Ectodermal cell (in vitro differentiated cells): ENCODE measurements around the gene STIL. TPM values are rescaled to one million over a fixed set of nuclear protein-coding genes. Genes with fewer than 3 reads are reported as not detected.
"Not testable (repeated sequence)": the region's sequence is repeated elsewhere in the genome, so short reads cannot be mapped to it uniquely, and the experiment has no call there.

Source experiments
- H3K27ac ChIP-seq: 2 replicates; pipeline ENCODE4 v1.7.0; 2013; ENCODE audit warnings: mild to moderate bottlenecking, low read depth, low read length; ENCODE audit not compliant: insufficient read depth, poor library complexity, severe bottlenecking
- H3K27me3 ChIP-seq: 2 replicates; pipeline ENCODE4 v1.7.0; 2013; ENCODE audit warnings: mild to moderate bottlenecking, low read length; ENCODE audit not compliant: insufficient read depth, control insufficient read depth, poor library complexity, severe bottlenecking
- H3K36me3 ChIP-seq: one replicate; pipeline ENCODE4 v1.7.0; 2013; ENCODE audit warnings: low read length; ENCODE audit not compliant: control insufficient read depth, insufficient read depth
- H3K4me1 ChIP-seq: one replicate; pipeline ENCODE4 v1.7.0; 2013; ENCODE audit warnings: low read length; ENCODE audit not compliant: control insufficient read depth, insufficient read depth
- H3K4me3 ChIP-seq: 2 replicates; pipeline ENCODE4 v1.7.0; 2013; ENCODE audit warnings: low read depth, low read length, control low read depth; ENCODE audit not compliant: insufficient read depth
- H3K9me3 ChIP-seq: 2 replicates; pipeline ENCODE4 v1.7.0; 2013; ENCODE audit warnings: mild to moderate bottlenecking, low read length, moderate library complexity; ENCODE audit not compliant: control insufficient read depth
- WGBS, 2 experiments: methylation state at CpG; one replicate each; pipeline ENCODE4 v1.1.7; 2013; ENCODE audit warnings: missing lambda C conversion rate in 2 of 2; 5-methylcytosine and 5-hydroxymethylcytosine counted together
- polyA plus RNA-seq, 4 experiments: library from polyadenylated mRNA; stranded (reverse); fragments of 50-300 nt; gene quantifications; one replicate each; pipeline ENCODE4 v1.2.3, GENCODE V29; 2013

STIL gene
- polyA plus RNA-seq (2013, experiment 1 of 4): 23.7 TPM
- 25.0 TPM for polyA plus RNA-seq (2013, experiment 2 of 4)
- polyA plus RNA-seq (2013, experiment 3 of 4): 22.3 TPM
- 21.4 TPM for polyA plus RNA-seq (2013, experiment 4 of 4)

- Histone ChIP-seq H3K4me1 (no peaks in the 10 kb centered on the region), H3K9me3 (no peaks in the 10 kb centered on the region), H3K4me3 (peak within 1 kb of the TSS; percentile 62), H3K27ac (peak within 1 kb of the TSS; percentile 67), H3K27me3 (no peaks in the 10 kb centered on the region), H3K36me3 (peaks cover 3% of the 10 kb centered on the region)
- 0% methylated on average over 54 of the region's 54 CpGs for WGBS, 2 experiments
Measured at GRCh38 chr1:47313915-47314664, at the start of gene STIL. TSS of gene STIL (minus strand) at chr1:47314147. CDS start at chr1:47310319, 3,828 bp downstream.

DNA sequence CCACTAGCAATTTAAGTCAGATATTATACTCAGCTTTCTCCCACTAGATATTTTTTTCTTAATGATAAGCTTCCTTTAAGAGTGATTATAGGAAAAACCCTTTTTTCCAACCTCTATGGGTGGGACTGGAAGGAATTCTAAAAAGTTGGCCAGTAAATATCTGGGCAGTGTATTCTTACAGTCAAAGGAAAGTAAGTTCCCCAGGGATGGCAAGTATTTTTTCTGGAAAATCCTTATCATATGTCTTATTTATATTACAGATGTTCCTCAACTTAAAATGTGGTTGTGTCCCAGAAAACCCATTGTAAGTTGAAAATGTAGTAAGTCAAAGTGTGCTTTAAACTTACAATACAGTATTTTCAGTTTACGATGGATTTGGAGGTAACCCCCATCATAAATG lies 48.9 kb upstream of the STIL start:
- Histone ChIP-seq H3K4me3 (no peak overlapping the region), H3K27ac (no peak overlapping the region), H3K9me3 (no peaks in the 10 kb centered on the region), H3K4me1 (no peaks in the 10 kb centered on the region), H3K36me3 (no peaks in the 10 kb centered on the region), H3K27me3 (no peaks in the 10 kb centered on the region)
- WGBS, 2 experiments: 95 to 100% methylated on average over 1 of the region's 1 CpG

DNA sequence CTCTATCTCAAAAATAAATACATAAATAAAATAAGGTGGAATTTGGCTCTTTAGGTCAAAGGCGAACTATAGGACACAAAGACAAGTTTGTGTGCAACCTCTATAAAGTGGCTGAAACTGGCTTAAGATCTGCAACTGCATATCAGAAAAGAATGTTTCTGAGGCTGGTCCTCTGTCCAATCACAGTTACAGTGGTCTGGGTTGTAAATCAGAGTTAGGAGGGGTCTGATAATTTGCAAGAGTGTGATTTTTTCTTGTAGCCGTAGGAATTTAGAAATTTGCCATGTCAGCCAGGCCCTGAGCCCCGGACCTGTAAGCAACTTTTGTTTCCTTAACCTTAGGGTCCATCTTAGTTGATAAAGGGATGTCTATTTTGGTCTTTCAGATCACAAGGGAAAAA lies 47.4 kb upstream of the STIL start:
- Histone ChIP-seq H3K27me3 (no peaks in the 10 kb centered on the region), H3K4me1 (no peaks in the 10 kb centered on the region), H3K36me3 (no peaks in the 10 kb centered on the region), H3K27ac (no peak overlapping the region), H3K9me3 (no peaks in the 10 kb centered on the region), H3K4me3 (no peak overlapping the region)
- WGBS, 2 experiments: 78 to 80% methylated on average over 3 of the region's 3 CpGs

- Histone ChIP-seq H3K27ac (no peak overlapping the region), H3K36me3 (no peaks in the 10 kb centered on the region), H3K27me3 (no peaks in the 10 kb centered on the region), H3K4me1 (no peaks in the 10 kb centered on the region), H3K9me3 (no peaks in the 10 kb centered on the region), H3K4me3 (no peak overlapping the region)
- WGBS, 2 experiments: 91 to 93% methylated on average over 2 of the region's 2 CpGs
Measured at GRCh38 chr1:47351305-47351704, 37.4 kb upstream of the STIL start.

GRCh38 chr1:47348246-47348645 lies 34.3 kb upstream of the STIL start:
- WGBS, 2 experiments: 95 to 97% methylated on average over 1 of the region's 1 CpG
- H3K27me3 ChIP-seq: no peaks in the 10 kb centered on the region
- H3K4me1 ChIP-seq: no peaks in the 10 kb centered on the region
- H3K4me3 ChIP-seq: no peak overlapping the region
- no peaks in the 10 kb centered on the region for H3K9me3 ChIP-seq
- no peaks in the 10 kb centered on the region for H3K36me3 ChIP-seq
- H3K27ac ChIP-seq: no peak overlapping the region

DNA sequence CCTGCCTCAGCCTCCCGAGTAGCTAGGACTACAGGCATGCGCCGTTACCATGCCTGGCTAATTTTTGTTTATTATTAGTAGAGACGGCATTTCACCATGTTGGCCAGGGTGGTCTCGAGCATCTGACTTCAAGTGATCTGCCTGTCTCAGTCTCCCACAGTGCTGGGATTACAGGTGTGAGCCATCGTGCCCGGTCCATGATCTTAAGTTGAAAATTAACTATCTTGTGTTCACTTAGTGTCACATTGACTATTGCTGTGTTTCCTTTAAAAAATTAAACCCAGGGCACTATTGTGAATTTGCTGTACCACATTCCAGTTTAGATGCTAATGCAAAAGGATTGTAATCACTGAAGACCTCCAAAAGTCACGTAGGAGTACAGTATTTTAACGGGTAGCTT lies 33.8 kb upstream of the STIL start:
- H3K4me1 ChIP-seq: no peaks in the 10 kb centered on the region
- H3K4me3 ChIP-seq: no peak overlapping the region
- H3K27ac ChIP-seq: no peak overlapping the region
- H3K36me3 ChIP-seq: no peaks in the 10 kb centered on the region
- WGBS, 2 experiments: 91 to 95% methylated on average over 9 of the region's 9 CpGs
- H3K9me3 ChIP-seq: no peaks in the 10 kb centered on the region
- no peaks in the 10 kb centered on the region for H3K27me3 ChIP-seq

DNA sequence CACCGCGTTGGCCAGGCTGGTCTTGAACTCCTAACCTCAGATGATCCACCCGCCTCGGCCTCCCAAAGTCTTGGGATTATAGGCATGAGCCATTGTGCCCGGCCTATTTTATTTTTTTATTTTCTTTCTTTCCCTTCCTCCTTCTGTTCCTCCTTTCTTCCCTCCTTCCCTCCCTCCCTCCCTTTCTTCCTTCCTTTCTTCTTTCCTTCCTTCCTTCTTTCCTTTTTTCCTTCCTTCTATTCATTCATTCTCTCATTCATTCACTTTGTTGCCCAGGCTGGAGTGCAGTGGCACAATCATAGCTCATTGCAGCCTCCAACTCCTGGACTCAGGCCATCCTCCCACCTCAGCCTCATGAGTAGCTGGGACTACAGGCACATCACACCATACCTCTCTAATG lies 33.0 kb upstream of the STIL start:
- H3K36me3 ChIP-seq, H3K4me1 ChIP-seq, H3K4me3 ChIP-seq, H3K9me3 ChIP-seq, H3K27me3 ChIP-seq, H3K27ac ChIP-seq: not testable (repeated sequence)
- 95 to 96% methylated on average over 5 of the region's 5 CpGs for WGBS, 2 experiments

- no peaks in the 10 kb centered on the region for H3K27me3 ChIP-seq
- no peak overlapping the region for H3K4me3 ChIP-seq
Measured at GRCh38 chr1:47340227-47340626, 26.3 kb upstream of the STIL start.

DNA sequence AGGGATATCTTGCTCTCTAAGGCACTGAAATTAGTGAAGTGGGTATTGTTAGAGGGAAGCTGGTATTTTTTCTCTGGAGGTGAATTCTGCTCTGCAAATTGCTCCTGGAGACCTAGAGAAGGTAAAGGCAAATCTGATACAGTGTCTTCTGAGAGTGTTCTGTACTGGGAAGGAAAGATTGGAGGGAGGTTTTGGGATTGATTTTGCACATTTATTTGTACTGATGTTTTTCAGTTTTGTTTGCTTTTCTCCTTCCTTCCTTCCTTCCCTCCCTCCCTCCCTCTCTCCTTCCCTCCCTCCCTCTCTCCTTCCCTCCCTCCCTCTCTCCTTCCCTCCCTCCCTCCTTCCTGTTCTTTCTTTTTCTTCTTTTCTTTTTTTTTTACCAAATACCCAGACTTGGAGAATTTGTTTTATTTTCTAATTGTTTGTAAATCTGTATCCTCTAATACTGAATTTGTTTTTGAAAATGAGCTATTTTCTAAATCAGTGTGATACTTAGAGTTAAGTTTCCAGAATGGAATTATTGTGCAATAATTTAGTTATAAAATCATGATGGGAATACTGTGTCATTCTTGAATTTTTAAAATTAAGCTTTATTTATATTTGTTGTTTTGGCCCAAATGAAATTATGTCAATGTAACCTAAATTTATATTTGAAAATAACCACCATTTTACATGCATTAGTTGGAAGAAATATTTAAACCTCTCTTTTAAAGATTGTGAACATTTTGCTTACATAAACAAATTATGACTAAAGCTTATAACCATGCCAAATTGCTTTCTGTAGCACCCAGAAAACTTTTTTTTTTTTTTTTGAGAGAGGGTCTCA lies 24.5 kb upstream of the STIL start:
- Histone ChIP-seq H3K27ac (no peak overlapping the region), H3K36me3 (no peaks in the 10 kb centered on the region), H3K4me3 (no peak overlapping the region), H3K4me1 (peaks cover 7% of the 10 kb centered on the region), H3K27me3 (no peaks in the 10 kb centered on the region), H3K9me3 (no peaks in the 10 kb centered on the region)

More at GRCh38 chr1:47340227-47340626, 26.3 kb upstream of the STIL start:
- Histone ChIP-seq H3K4me1 (peaks cover under 1% of the 10 kb centered on the region), H3K9me3 (no peaks in the 10 kb centered on the region), H3K36me3 (no peaks in the 10 kb centered on the region), H3K27ac (no peak overlapping the region)
- WGBS, 2 experiments: 86 to 94% methylated on average over 4 of the region's 4 CpGs

GRCh38 chr1:47337350-47337749 lies 23.4 kb upstream of the STIL start:
- no peak overlapping the region for H3K27ac ChIP-seq
- no peaks in the 10 kb centered on the region for H3K9me3 ChIP-seq
- H3K4me1 ChIP-seq: peaks cover 13% of the 10 kb centered on the region
- WGBS, 2 experiments: 85 to 90% methylated on average over 6 of the region's 6 CpGs
- H3K4me3 ChIP-seq: no peak overlapping the region
- no peaks in the 10 kb centered on the region for H3K27me3 ChIP-seq
- H3K36me3 ChIP-seq: no peaks in the 10 kb centered on the region
